Measurements from ENCODE around the gene MAGI2.

- TF ChIP-seq POLR2AphosphoS5 (IDR thresholded peaks at IDR 0.05; ENCODE audit: low read depth, low read length) = no peak
- no peak for TF ChIP-seq REST (IDR thresholded peaks at IDR 0.05; ENCODE audit: low read depth)
- TF ChIP-seq CTCF (IDR thresholded peaks at IDR 0.05 in 2 of 3, conservative IDR thresholded peaks at IDR 0.05 in 1 of 3; ENCODE audit: borderline replicate concordance in 1 of 3, insufficient read depth in 1 of 3, low read depth in 2 of 3, low read length in 2 of 3) = no peak
Observed at GRCh38 chr7:78121888-78122287, 1331.6 kb downstream of the MAGI2 start.
